HepG2 (cell line): ENCODE data around the gene TMEM158. TPM values are rescaled to one million over a fixed set of nuclear protein-coding genes. Genes with fewer than 3 reads are reported as not detected.

Experiments used
- ATAC-seq: fragments of 200-7000 bp; cut with Tn5 transposase; 3 replicates; pipeline ENCODE4 v1.9.1; 2020; ENCODE audit warnings: mild to moderate bottlenecking, moderate library complexity
- BruUV-seq: library from RNA; stranded (reverse); fragments of 400-500 nt; replicated peaks from 2 replicates; lab custom pipeline; 2021; lab: Mats Ljungman, UMichigan
- CTCF ChIA-PET: fragments of 300-600 bp; formaldehyde crosslinking; extraction: SDS; loops from one replicate; lab custom pipeline; 2021; ENCODE audit warnings: low total read pairs, inconsistent platforms, low intra/inter-chr PET ratio; lab: Yijun Ruan, JAX
- POLR2A ChIA-PET: fragments of 350-600 bp; sonication (Branson Sonifier 250); formaldehyde crosslinking; loops from one replicate; lab custom pipeline; 2020; ENCODE audit warnings: antibody characterized with exemption, inconsistent platforms; lab: Yijun Ruan, JAX
- DNase-seq: peaks from one replicate; pipeline ENCODE4 v3.0.0-alpha.2; 2015; ENCODE audit warnings: low spot score
- FAIRE-seq: peaks from 3 replicates; lab custom pipeline; 2011; peaks lifted over from hg19 to GRCh38; lab: Jason Lieb, UNC
- H2AFZ ChIP-seq: one replicate; pipeline ENCODE4 v1.6.1; 2011; ENCODE audit warnings: low read length, inconsistent platforms
- H3K27ac ChIP-seq: fragments of 300-600 bp; 3 replicates; pipeline ENCODE4 v1.8.0; 2011; ENCODE audit warnings: mixed run types, mild to moderate bottlenecking, mixed read lengths, low read length, inconsistent platforms; ENCODE audit not compliant: insufficient read depth; ENCODE audit errors: extremely low read length
- H3K27me3 ChIP-seq, 2 experiments: fragments of 200-600 bp in 1 of 2; 2 replicates in 1 of 2; 3 replicates in 1 of 2; pipeline versions ENCODE4 v1.6.0 to v1.8.0; 2011; ENCODE audit warnings: low read length in 2 of 2, mild to moderate bottlenecking in 2 of 2, moderate library complexity in 2 of 2, inconsistent platforms in 1 of 2; ENCODE audit not compliant: insufficient read depth in 2 of 2, control insufficient read depth in 1 of 2
- H3K36me3 ChIP-seq, 2 experiments: fragments of 200-600 bp in 1 of 2; replicated peaks in 1 of 2; 2 replicates in 1 of 2; 3 replicates in 1 of 2; pipeline versions ENCODE4 v1.5.1 to v1.8.0; 2011; ENCODE audit warnings: low read length in 2 of 2, inconsistent platforms in 1 of 2; ENCODE audit not compliant: insufficient read depth in 2 of 2, control insufficient read depth in 1 of 2
- H3K4me1 ChIP-seq: 2 replicates; pipeline ENCODE4 v1.5.1; 2012; ENCODE audit warnings: low read length, inconsistent platforms; ENCODE audit not compliant: insufficient read depth
- H3K4me2 ChIP-seq: 2 replicates; pipeline ENCODE4 v1.6.0; 2011; ENCODE audit warnings: low read depth, low read length, inconsistent platforms
- H3K4me3 ChIP-seq, 3 experiments: fragments of 200-600 bp in 1 of 3; sonication (generic), shearing (Covaris generic) in 1 of 3; replicated peaks in 1 of 3; 2 replicates each; pipeline ENCODE4 v1.5.1; 2011 to 2016; ENCODE audit warnings: low read length in 3 of 3, inconsistent platforms in 2 of 3, low read depth in 2 of 3, mild to moderate bottlenecking in 2 of 3, control low read depth in 1 of 3, mixed read lengths in 1 of 3; ENCODE audit not compliant: insufficient read depth in 1 of 3
- H3K79me2 ChIP-seq: one replicate; pipeline ENCODE4 v1.6.1; 2011; ENCODE audit warnings: low read length, inconsistent platforms; ENCODE audit not compliant: insufficient read depth
- H3K9ac ChIP-seq: 2 replicates; pipeline ENCODE4 v1.6.0; 2011; ENCODE audit warnings: mild to moderate bottlenecking, low read depth, low read length, inconsistent platforms; ENCODE audit not compliant: insufficient read depth
- H3K9me3 ChIP-seq: 2 replicates; pipeline ENCODE4 v1.5.1; 2012; ENCODE audit warnings: mild to moderate bottlenecking, low read length
- H4K20me1 ChIP-seq: 2 replicates; pipeline ENCODE4 v1.6.0; 2011; ENCODE audit warnings: inconsistent platforms, mild to moderate bottlenecking, low read length, moderate library complexity; ENCODE audit not compliant: insufficient read depth
- CBX2 ChIP-seq, 2 experiments: fragments of 200-600 bp in 1 of 2; sonication (generic); formaldehyde crosslinking in 1 of 2; IDR thresholded peaks; 2 replicates each; pipeline versions ENCODE4 v1.7.0 to v1.8.1; 2018 to 2022; ENCODE audit warnings: low read depth in 2 of 2, low read length in 1 of 2, mild to moderate bottlenecking in 1 of 2, missing genetic modification reagents in 1 of 2
- EZH2 ChIP-seq: conservative IDR thresholded peaks from 2 replicates; pipeline ENCODE4 v1.6.1; 2012; ENCODE audit warnings: mild to moderate bottlenecking, low read depth, low read length, moderate library complexity
- HNRNPUL1 ChIP-seq: fragments of 200-400 bp; formaldehyde crosslinking; IDR thresholded peaks from 2 replicates; pipeline ENCODE4 v1.6.1; 2017; ENCODE audit warnings: low read depth, mild to moderate bottlenecking, low read length, moderate library complexity
- ZNF577 ChIP-seq: sonication (generic); formaldehyde crosslinking; IDR thresholded peaks from 2 replicates; pipeline ENCODE4 v1.4.0; 2020; ENCODE audit warnings: mild to moderate bottlenecking, low read depth, missing genetic modification reagents, borderline replicate concordance
- ZNF776 ChIP-seq: sonication (generic); formaldehyde crosslinking; IDR thresholded peaks from 2 replicates; pipeline ENCODE4 v1.4.0; 2020; ENCODE audit warnings: mild to moderate bottlenecking, missing genetic modification reagents
- ZNF782 ChIP-seq: sonication (generic); formaldehyde crosslinking; IDR thresholded peaks from 2 replicates; pipeline ENCODE4 v1.4.0; 2020; ENCODE audit warnings: missing genetic modification reagents, mild to moderate bottlenecking, borderline replicate concordance
- WGBS: methylation state at CpG from one replicate; pipeline ENCODE4 v1.1.6; 2017; ENCODE audit warnings: low lambda C conversion rate; 5-methylcytosine and 5-hydroxymethylcytosine counted together
- in situ Hi-C: cut with HindIII; loops from 2 replicates; pipeline ENCODE4 v1.10.0; 2017; ENCODE audit warnings: low pct_unique_long_range_greater_than_20kb; ENCODE audit not compliant: extremely low pct_ligation_motif_present
- intact Hi-C: fragments of 100-400 bp; cut with micrococcal nuclease; formaldehyde crosslinking; loops from one replicate; pipeline ENCODE4 v1.10.0; 2022; ENCODE audit not compliant: unreplicated experiment
- polyA plus RNA-seq, 8 experiments: library from polyadenylated mRNA; depleted of rRNA in 3 of 8; stranded (reverse) in 7 of 8; unstranded in 1 of 8; fragments of >200 nt; fragmentation: Illumina TruSeq in 4 of 8; extraction: Trizol in 4 of 8; gene quantifications; 2 replicates each; pipeline versions ENCODE4 v1.2.1 to v1.2.3, GENCODE V29; 2011 to 2016; ENCODE audit warnings: low read depth in 4 of 8, missing spikeins in 1 of 8, mixed read lengths in 1 of 8; ENCODE audit not compliant: insufficient read depth in 1 of 8
- total RNA-seq, 5 experiments: library from RNA; depleted of rRNA; stranded (reverse); fragments of >200 nt; fragmentation: Illumina TruSeq; extraction: Trizol; gene quantifications; 2 replicates each; pipeline ENCODE4 v1.2.3, GENCODE V29; 2016; ENCODE audit warnings: low read depth in 1 of 5

The TMEM158 gene
- total and polyA plus RNA-seq, 2 of the 13 experiments (the other 11 are each of a cell fraction or from before 2014, with no cell fraction given), result 0.13 TPM; not detected in 1

- Histone ChIP-seq H3K36me3 (no peaks in the 10 kb centered on the region), H3K4me3 (no peak overlapping the region), H3K4me2 (peak overlapping the region; percentile 74; the same call in 1 of the 2 replicates), H3K9ac (no peak overlapping the region), H3K27me3 (peaks cover 4 to 65% of the 10 kb centered on the region in 2 experiments; a peak in 4 of 5 replicates), H3K9me3 (no peaks in the 10 kb centered on the region), H3K79me2 (no peaks in the 10 kb centered on the region), H3K4me1 (0 out of 2 replicates have a peak, but pooled peaks cover 5% of the 10 kb centered on the region), H3K27ac (no peak overlapping the region), H2AFZ (no peak overlapping the region), H4K20me1 (no peaks in the 10 kb centered on the region)
- TF ChIP-seq ZNF776 (CRISPR knock-in tag) (no peak), CBX2 (IDR thresholded peaks at IDR 0.05; ENCODE audit: low read depth, low read length) (peak; percentile 71; the same call in 1 of the 2 replicates), CBX2 (CRISPR knock-in tag; IDR thresholded peaks at IDR 0.05; ENCODE audit: low read depth) (no peak), ZNF782 (CRISPR knock-in tag) (no peak), ZNF577 (no peak), HNRNPUL1 (no peak), EZH2 (0 out of 2 replicates have a peak, but pooled peaks have one; percentile 27)
- no TSS peak for BruUV-seq
- ChIA-PET CTCF (interaction anchor here (0.6 to 1.3 kb wide), 3 partner anchors 275 to 441 kb away, joined by 3 read pairs; no protein-coding TSS in a partner anchor), POLR2A (no interaction called here)
- DNase-seq, result no peak
- FAIRE-seq, result no peak
- WGBS, result 5% methylated on average over 9 of the region's 9 CpGs
- intact Hi-C loops (no loop called here), in situ Hi-C loops (loop anchor here (5.0 to 10.0 kb wide), 2 partner anchors 273 to 441 kb away; no protein-coding TSS in a partner anchor)
- ATAC-seq, result no peak
Observed at GRCh38 chr3:45223889-45224727, 2.0 kb downstream of the TMEM158 start.
